ENCODE results near the gene OR2A2. TPM values are rescaled to one million over a fixed set of nuclear protein-coding genes. Genes with fewer than 3 reads are reported as not detected.

Gene OR2A2
- total RNA-seq, 2 donors from 2014 or later, result not detected

GRCh38 chr7:144086730-144087129 is 22.7 kb upstream of the OR2A2 start:
- Histone ChIP-seq H3K4me3 (ENCODE audit: low read length) (no peak overlapping the region), H3K27me3 (ENCODE audit: control insufficient read depth, insufficient read depth, low read length, poor library complexity, severe bottlenecking) (no peaks in the 10 kb centered on the region), H3K9ac (ENCODE audit: extremely low read depth, low read length, poor library complexity, severe bottlenecking) (no peak overlapping the region), H3K4me1 (ENCODE audit: control insufficient read depth, insufficient read depth, low read length) (no peaks in the 10 kb centered on the region), H3K9me3 (ENCODE audit: control insufficient read depth, low read length) (peaks cover 4% of the 10 kb centered on the region), H3K36me3 (ENCODE audit: control insufficient read depth, insufficient read depth, low read length) (no peaks in the 10 kb centered on the region), H3K27ac (ENCODE audit: low read depth, low read length) (no peak overlapping the region)
- peaks cover 3% of the 10 kb centered on the region for H3K9me3 Mint-ChIP-seq
- no peaks in the 10 kb centered on the region for H3K27me3 Mint-ChIP-seq (ENCODE audit: insufficient read depth)
- WGBS, 2 experiments (ENCODE audit: insufficient coverage in 1 of 2, insufficient read length in 1 of 2), result 74 to 83% methylated on average over 2 to 4 of the region's 4 CpGs
- H3K27ac Mint-ChIP-seq, result no peak overlapping the region
- peaks cover 1% of the 10 kb centered on the region for H3K4me1 Mint-ChIP-seq
- TF ChIP-seq, protein P1, sequence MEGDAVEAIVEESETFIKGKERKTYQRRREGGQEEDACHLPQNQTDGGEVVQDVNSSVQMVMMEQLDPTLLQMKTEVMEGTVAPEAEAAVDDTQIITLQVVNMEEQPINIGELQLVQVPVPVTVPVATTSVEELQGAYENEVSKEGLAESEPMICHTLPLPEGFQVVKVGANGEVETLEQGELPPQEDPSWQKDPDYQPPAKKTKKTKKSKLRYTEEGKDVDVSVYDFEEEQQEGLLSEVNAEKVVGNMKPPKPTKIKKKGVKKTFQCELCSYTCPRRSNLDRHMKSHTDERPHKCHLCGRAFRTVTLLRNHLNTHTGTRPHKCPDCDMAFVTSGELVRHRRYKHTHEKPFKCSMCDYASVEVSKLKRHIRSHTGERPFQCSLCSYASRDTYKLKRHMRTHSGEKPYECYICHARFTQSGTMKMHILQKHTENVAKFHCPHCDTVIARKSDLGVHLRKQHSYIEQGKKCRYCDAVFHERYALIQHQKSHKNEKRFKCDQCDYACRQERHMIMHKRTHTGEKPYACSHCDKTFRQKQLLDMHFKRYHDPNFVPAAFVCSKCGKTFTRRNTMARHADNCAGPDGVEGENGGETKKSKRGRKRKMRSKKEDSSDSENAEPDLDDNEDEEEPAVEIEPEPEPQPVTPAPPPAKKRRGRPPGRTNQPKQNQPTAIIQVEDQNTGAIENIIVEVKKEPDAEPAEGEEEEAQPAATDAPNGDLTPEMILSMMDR (conservative IDR thresholded peaks at IDR 0.05), result no peak
- no peaks in the 10 kb centered on the region for H3K36me3 Mint-ChIP-seq (ENCODE audit: low read depth)
- DNase-seq, result no peak
- no peak overlapping the region for H3K4me3 Mint-ChIP-seq

DNA sequence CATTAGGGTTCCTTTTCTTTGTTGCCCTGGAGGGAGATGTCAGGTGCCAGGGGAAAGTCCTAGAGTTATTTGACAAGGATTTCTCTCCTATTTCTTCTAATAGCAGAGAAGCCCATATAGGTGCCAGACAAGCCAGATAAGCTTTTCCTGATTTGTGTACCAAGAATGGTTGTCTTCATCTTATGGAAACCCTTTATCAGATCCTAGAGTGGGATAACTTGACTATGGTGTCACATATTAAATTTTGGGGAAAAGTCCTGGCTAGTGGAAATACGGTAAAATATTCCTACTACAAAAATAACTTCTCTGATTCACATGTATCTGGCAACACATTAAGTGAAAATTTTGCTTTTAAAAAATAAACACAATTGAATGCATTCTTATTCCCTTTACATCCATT is 22.2 kb upstream of the OR2A2 start:
- Mint-ChIP-seq H3K36me3 (ENCODE audit: low read depth) (no peaks in the 10 kb centered on the region), H3K4me3 (no peak overlapping the region), H3K27me3 (ENCODE audit: insufficient read depth) (no peaks in the 10 kb centered on the region), H3K4me1 (peaks cover 1% of the 10 kb centered on the region), H3K27ac (no peak overlapping the region), H3K9me3 (peaks cover 3% of the 10 kb centered on the region)
- Histone ChIP-seq H3K9ac (ENCODE audit: extremely low read depth, low read length, poor library complexity, severe bottlenecking) (no peak overlapping the region), H3K4me3 (ENCODE audit: low read length) (no peak overlapping the region), H3K4me1 (ENCODE audit: control insufficient read depth, insufficient read depth, low read length) (no peaks in the 10 kb centered on the region), H3K36me3 (ENCODE audit: control insufficient read depth, insufficient read depth, low read length) (no peaks in the 10 kb centered on the region), H3K9me3 (ENCODE audit: control insufficient read depth, low read length) (peaks cover 4% of the 10 kb centered on the region), H3K27ac (ENCODE audit: low read depth, low read length) (no peak overlapping the region), H3K27me3 (ENCODE audit: control insufficient read depth, insufficient read depth, low read length, poor library complexity, severe bottlenecking) (no peaks in the 10 kb centered on the region)
- TF ChIP-seq, protein P1 (conservative IDR thresholded peaks at IDR 0.05), result no peak
- 100% methylated on average over 1 of the region's 1 CpG; no CpG with 5 or more reads in 1 of the 2 experiments for WGBS, 2 experiments (ENCODE audit: insufficient coverage in 1 of 2, insufficient read length in 1 of 2)
- no peak for DNase-seq

DNA sequence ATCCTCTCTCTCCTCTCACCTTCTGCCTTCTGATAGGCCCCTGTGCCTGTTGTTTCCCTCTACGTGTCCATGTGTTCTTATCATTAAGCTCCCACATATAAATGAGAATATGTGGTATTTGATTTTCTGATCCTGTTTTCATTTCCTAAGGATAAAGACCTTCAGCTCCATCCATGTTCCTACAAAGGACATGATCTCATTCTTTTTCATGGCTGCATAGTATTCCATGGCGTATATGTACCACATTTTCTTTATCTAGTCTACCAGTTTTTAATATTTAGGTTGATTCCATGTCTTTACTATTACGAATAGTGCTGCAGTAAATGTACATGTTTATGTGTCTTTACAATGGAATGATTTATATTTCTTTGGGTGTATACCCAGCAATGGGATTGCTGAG is 18.7 kb upstream of the OR2A2 start:
- H3K36me3 Mint-ChIP-seq (ENCODE audit: low read depth), result no peaks in the 10 kb centered on the region
- no peak overlapping the region for H3K4me3 Mint-ChIP-seq
- peaks cover 3% of the 10 kb centered on the region for H3K9me3 Mint-ChIP-seq
- H3K27me3 Mint-ChIP-seq (ENCODE audit: insufficient read depth), result no peaks in the 10 kb centered on the region
- Histone ChIP-seq H3K36me3 (ENCODE audit: control insufficient read depth, insufficient read depth, low read length) (no peaks in the 10 kb centered on the region), H3K4me3 (ENCODE audit: low read length) (no peak overlapping the region), H3K9me3 (ENCODE audit: control insufficient read depth, low read length) (peaks cover 4% of the 10 kb centered on the region), H3K4me1 (ENCODE audit: control insufficient read depth, insufficient read depth, low read length) (no peaks in the 10 kb centered on the region), H3K27me3 (ENCODE audit: control insufficient read depth, insufficient read depth, low read length, poor library complexity, severe bottlenecking) (no peaks in the 10 kb centered on the region), H3K9ac (ENCODE audit: extremely low read depth, low read length, poor library complexity, severe bottlenecking) (no peak overlapping the region), H3K27ac (ENCODE audit: low read depth, low read length) (no peak overlapping the region)
- H3K4me1 Mint-ChIP-seq, result peaks cover 1% of the 10 kb centered on the region
- 82 to 100% methylated on average over 1 to 2 of the region's 3 CpGs for WGBS, 2 experiments (ENCODE audit: insufficient coverage in 1 of 2, insufficient read length in 1 of 2)
- no peak for DNase-seq
- TF ChIP-seq, protein P1 (conservative IDR thresholded peaks at IDR 0.05), result no peak
- no peak overlapping the region for H3K27ac Mint-ChIP-seq

Measured in endodermal cell (in vitro differentiated cells).